HCT116 (cell line): Measurements from ENCODE around the gene TNFRSF6B. TPM values are rescaled to one million over a fixed set of nuclear protein-coding genes. Genes with fewer than 3 reads are reported as not detected.
A peak's percentile ranks its signal among the peaks of the same experiment; 100 is the strongest.

ENCODE experiments used
- ATAC-seq: fragments of 200-7000 bp; cut with Tn5 transposase; 2 replicates; pipeline ENCODE4 v1.9.1; 2020; ENCODE audit warnings: mild to moderate bottlenecking, moderate library complexity
- BruUV-seq: library from RNA; stranded (reverse); fragments of 400-500 nt; replicated peaks from 2 replicates; lab custom pipeline; 2021; lab: Mats Ljungman, UMichigan
- CTCF ChIA-PET: fragments of 300-600 bp; sonication (Branson Sonifier 250); formaldehyde crosslinking; loops from one replicate; lab custom pipeline; 2021; ENCODE audit warnings: antibody characterized with exemption; lab: Charles Lee
- POLR2A ChIA-PET: fragments of 300-600, 350-600 bp; sonication (Branson Sonifier 250); formaldehyde crosslinking; loops from one replicate; lab custom pipeline; 2021; ENCODE audit warnings: antibody characterized with exemption; lab: Charles Lee
- RAD21 ChIA-PET, 2 experiments: fragments of 300-600 bp; sonication (Branson Sonifier 250); formaldehyde crosslinking; loops; one replicate each; lab custom pipeline; 2023; ENCODE audit warnings: low total read pairs in 2 of 2; ENCODE audit not compliant: uncharacterized antibody in 2 of 2, unreplicated experiment in 2 of 2, low non-redundant PET in 1 of 2; lab: Charles Lee
- DNase-seq: peaks from one replicate; pipeline ENCODE4 v3.0.0-alpha.2; 2010; ENCODE audit warnings: low read depth, low spot score
- H2AFZ ChIP-seq: fragments of 200-600 bp; shearing (Covaris generic), sonication (generic); 2 replicates; pipeline ENCODE4 v1.6.1; 2017; ENCODE audit warnings: low read depth, mixed run types, mixed read lengths, antibody characterized with exemption, low read length; ENCODE audit not compliant: poor library complexity, severe bottlenecking
- H3K27ac ChIP-seq: 2 replicates; pipeline ENCODE4 v1.5.1; 2012; ENCODE audit warnings: low read depth, low read length
- H3K27me3 ChIP-seq: fragments of 200-600 bp; sonication (generic); 2 replicates; pipeline ENCODE4 v1.6.1; 2016; ENCODE audit warnings: mixed run types, low read length, mixed read lengths; ENCODE audit not compliant: insufficient read depth
- H3K36me3 ChIP-seq, 2 experiments: fragments of 200-500 bp in 1 of 2; fragments of 200-600 bp in 1 of 2; sonication (Bioruptor generic) in 1 of 2; sonication (generic) in 1 of 2; 2 replicates each; pipeline versions ENCODE4 v1.5.1 to v1.6.1; 2014 to 2016; ENCODE audit warnings: low read length in 2 of 2, inconsistent platforms in 1 of 2, mixed read lengths in 1 of 2, mixed run types in 1 of 2; ENCODE audit not compliant: insufficient read depth in 2 of 2, control insufficient read depth in 1 of 2
- H3K4me1 ChIP-seq, 2 experiments: fragments of 200-600 bp in 1 of 2; sonication (generic) in 1 of 2; 2 replicates each; pipeline versions ENCODE4 v1.5.1 to v1.6.1; 2012 to 2017; ENCODE audit warnings: low read length in 2 of 2, inconsistent platforms in 1 of 2, mild to moderate bottlenecking in 1 of 2, mixed read lengths in 1 of 2, mixed run types in 1 of 2, moderate library complexity in 1 of 2; ENCODE audit not compliant: insufficient read depth in 2 of 2, control insufficient read depth in 1 of 2
- H3K4me2 ChIP-seq: fragments of 200-600 bp; sonication (generic); 2 replicates; pipeline ENCODE4 v1.6.1; 2017; ENCODE audit warnings: mixed run types, low read length, mixed read lengths
- H3K4me3 ChIP-seq, 2 experiments: fragments of 200-600 bp in 1 of 2; sonication (generic) in 1 of 2; replicated peaks in 1 of 2; 2 replicates each; pipeline ENCODE4 v1.5.1; 2011 to 2016; ENCODE audit warnings: low read length in 2 of 2, control low read depth in 1 of 2, low read depth in 1 of 2, mild to moderate bottlenecking in 1 of 2, mixed read lengths in 1 of 2, mixed run types in 1 of 2
- H3K79me2 ChIP-seq: fragments of 200-600 bp; sonication (generic); 2 replicates; pipeline ENCODE4 v1.6.1; 2017; ENCODE audit warnings: mild to moderate bottlenecking, mixed run types, low read length, moderate library complexity, mixed read lengths; ENCODE audit not compliant: insufficient read depth
- H3K9ac ChIP-seq: fragments of 200-600 bp; sonication (generic); 2 replicates; pipeline ENCODE4 v1.6.1; 2016; ENCODE audit warnings: low read length, mixed read lengths
- H3K9me2 ChIP-seq: fragments of 200-600 bp; sonication (generic), shearing (Covaris generic); 2 replicates; pipeline ENCODE4 v1.6.1; 2017; ENCODE audit warnings: mixed run types, mild to moderate bottlenecking, moderate library complexity; ENCODE audit not compliant: insufficient read depth
- H3K9me3 ChIP-seq, 2 experiments: fragments of 200-500 bp in 1 of 2; fragments of 200-600 bp in 1 of 2; sonication (Bioruptor generic) in 1 of 2; sonication (generic) in 1 of 2; 2 replicates each; pipeline ENCODE4 v1.6.1; 2014 to 2017; ENCODE audit warnings: low read length in 2 of 2, mixed read lengths in 2 of 2, inconsistent platforms in 1 of 2, low read depth in 1 of 2, mild to moderate bottlenecking in 1 of 2, mixed run types in 1 of 2, moderate library complexity in 1 of 2; ENCODE audit not compliant: control insufficient read depth in 1 of 2, insufficient read depth in 1 of 2
- H4K20me1 ChIP-seq: fragments of 200-600 bp; sonication (generic), shearing (Covaris generic); 2 replicates; pipeline ENCODE4 v1.6.1; 2017; ENCODE audit warnings: mixed run types, mild to moderate bottlenecking, moderate library complexity; ENCODE audit not compliant: insufficient read depth
- CBX3 ChIP-seq: IDR thresholded peaks from 2 replicates; pipeline ENCODE4 v1.6.1; 2012; ENCODE audit warnings: low read depth
- EGR1 ChIP-seq: IDR thresholded peaks from 2 replicates; pipeline ENCODE4 v1.6.1; 2012; ENCODE audit warnings: low read depth
- ELF1 ChIP-seq: IDR thresholded peaks from 2 replicates; pipeline ENCODE4 v1.6.1; 2012; ENCODE audit warnings: low read depth, borderline replicate concordance
- EZH2 ChIP-seq: fragments of 200-600 bp; sonication (generic); IDR thresholded peaks from 2 replicates; pipeline ENCODE4 v1.6.1; 2017; ENCODE audit warnings: antibody characterized with exemption, mixed run types
- FOSL1 ChIP-seq: IDR thresholded peaks from 2 replicates; pipeline ENCODE4 v1.6.1; 2012; ENCODE audit warnings: low read depth
- JUND ChIP-seq: IDR thresholded peaks from 2 replicates; pipeline ENCODE4 v1.6.1; 2012
- MAX ChIP-seq: IDR thresholded peaks from 2 replicates; pipeline ENCODE4 v1.6.1; 2012
- POLR2A ChIP-seq: IDR thresholded peaks from 2 replicates; pipeline ENCODE4 v1.7.0; 2011; ENCODE audit warnings: borderline replicate concordance; ENCODE audit not compliant: insufficient read depth, insufficient read length; ENCODE audit errors: extremely low read depth
- SRF ChIP-seq: IDR thresholded peaks from 2 replicates; pipeline ENCODE4 v1.6.1; 2012; ENCODE audit warnings: low read depth
- TCF7L2 ChIP-seq: IDR thresholded peaks from 2 replicates; pipeline ENCODE4 v1.7.0; 2011; ENCODE audit warnings: borderline replicate concordance, inconsistent platforms; ENCODE audit not compliant: insufficient read depth, insufficient read length; ENCODE audit errors: extremely low read depth
- ZBTB33 ChIP-seq: IDR thresholded peaks from 2 replicates; pipeline ENCODE4 v1.6.1; 2011; ENCODE audit warnings: mild to moderate bottlenecking, low read length, moderate library complexity; ENCODE audit not compliant: insufficient replicate concordance; ENCODE audit errors: extremely low read depth
- ZNF274 ChIP-seq: fragments of 200-500 bp; sonication (Bioruptor generic); IDR thresholded peaks from 2 replicates; pipeline ENCODE4 v1.6.1; 2014; ENCODE audit warnings: mild to moderate bottlenecking, low read depth, low read length, inconsistent platforms
- intact Hi-C: fragments of 100-400 bp; cut with micrococcal nuclease; formaldehyde crosslinking; loops from 2 replicates; pipeline ENCODE4 v1.10.0; 2022
- total RNA-seq: library from RNA; stranded (reverse); gene quantifications from one replicate; pipeline ENCODE4 v1.2.1, GENCODE V29; 2021; ENCODE audit not compliant: unreplicated experiment

TNFRSF6B gene
- total RNA-seq, 1 experiment from 2014 or later, result 147 TPM

GRCh38 chr20:63693733-63694583 is 2.5 kb upstream of the TNFRSF6B start:
- Histone ChIP-seq H3K36me3 (peaks cover 0 to 8% of the 10 kb centered on the region in 2 experiments; a peak in 1 of 4 replicates), H3K9ac (no peak overlapping the region), H2AFZ (no peak overlapping the region), H3K4me1 (peaks cover 35 to 65% of the 10 kb centered on the region in 2 experiments), H3K9me3 (no peaks in the 10 kb centered on the region), H3K4me3 (no peak overlapping the region), H4K20me1 (no peaks in the 10 kb centered on the region), H3K9me2 (no peaks in the 10 kb centered on the region), H3K4me2 (no peak overlapping the region), H3K79me2 (peaks cover 10% of the 10 kb centered on the region; the same call in 1 of the 2 replicates), H3K27ac (peak overlapping the region; percentile 24; the same call in 1 of the 2 replicates)
- DNase-seq, result no peak
- RAD21 ChIA-PET, result no interaction called here
- POLR2A ChIA-PET, result no interaction called here
- no TSS peak for BruUV-seq
- intact Hi-C loops, result no loop called here
- no peak for ATAC-seq
- TF ChIP-seq CBX3 (no peak), ELF1 (no peak), MAX (no peak), EGR1 (no peak), EZH2 (no peak), TCF7L2 (no peak), ZNF274 (no peak), SRF (no peak), ZBTB33 (no peak), FOSL1 (no peak), POLR2A (no peak), JUND (no peak)
- TF ChIP-seq, all 23 proteins: peak for 0
- CTCF ChIA-PET, result no interaction called here
- no peaks in the 10 kb centered on the region for H3K27me3 ChIP-seq
